ENCODE data around the gene EPB41L2. TPM values are rescaled to one million over a fixed set of nuclear protein-coding genes. Genes with fewer than 3 reads are reported as not detected.

Gene EPB41L2
- total RNA-seq, 1 experiment from 2014 or later, result 106 TPM

DNA sequence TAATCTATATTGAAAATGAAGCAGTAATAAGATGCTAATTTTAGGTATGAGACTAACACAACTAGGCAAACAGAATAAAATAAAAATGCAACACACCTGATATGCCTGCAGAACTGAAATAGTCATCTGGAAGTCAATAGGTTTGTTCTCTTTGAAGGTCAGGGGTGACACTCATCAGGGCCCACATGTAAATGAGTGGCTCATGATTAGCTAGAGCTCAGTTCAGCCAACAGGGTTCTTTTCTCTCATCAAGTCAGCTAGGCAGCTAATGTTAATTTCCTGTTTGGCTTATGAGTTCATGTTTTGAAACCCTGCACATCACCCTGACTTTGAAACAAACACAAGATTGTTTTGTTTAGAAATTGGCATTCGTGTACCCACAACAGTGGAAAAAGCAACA, 212.0 kb downstream of the EPB41L2 start:
- no peaks in the 10 kb centered on the region for H3K27me3 Mint-ChIP-seq (ENCODE audit: low read depth)
- peaks cover 34% of the 10 kb centered on the region for H3K4me1 Mint-ChIP-seq
- H3K36me3 Mint-ChIP-seq, result peaks cover 3% of the 10 kb centered on the region
- ATAC-seq, result no peak
- ChIA-PET POLR2A (no interaction called here), CTCF (interaction anchor here (0.9 to 4.0 kb wide), 2 partner anchors 21 to 777 kb away, joined by 4 to 14 read pairs; partner anchors contain the start of gene MED23)
- no peak for DNase-seq (ENCODE audit: low spot score)
- H3K9me3 Mint-ChIP-seq, result peaks cover 4% of the 10 kb centered on the region
- no peak overlapping the region for H3K4me3 Mint-ChIP-seq
- no peak overlapping the region for H3K27ac Mint-ChIP-seq
- no peak for TF ChIP-seq ZNF138 (CRISPR knock-in tag; conservative IDR thresholded peaks at IDR 0.05)
- TF ChIP-seq NFATC4 (CRISPR knock-in tag; IDR thresholded peaks at IDR 0.05), result no peak
- TF ChIP-seq, protein P1, sequence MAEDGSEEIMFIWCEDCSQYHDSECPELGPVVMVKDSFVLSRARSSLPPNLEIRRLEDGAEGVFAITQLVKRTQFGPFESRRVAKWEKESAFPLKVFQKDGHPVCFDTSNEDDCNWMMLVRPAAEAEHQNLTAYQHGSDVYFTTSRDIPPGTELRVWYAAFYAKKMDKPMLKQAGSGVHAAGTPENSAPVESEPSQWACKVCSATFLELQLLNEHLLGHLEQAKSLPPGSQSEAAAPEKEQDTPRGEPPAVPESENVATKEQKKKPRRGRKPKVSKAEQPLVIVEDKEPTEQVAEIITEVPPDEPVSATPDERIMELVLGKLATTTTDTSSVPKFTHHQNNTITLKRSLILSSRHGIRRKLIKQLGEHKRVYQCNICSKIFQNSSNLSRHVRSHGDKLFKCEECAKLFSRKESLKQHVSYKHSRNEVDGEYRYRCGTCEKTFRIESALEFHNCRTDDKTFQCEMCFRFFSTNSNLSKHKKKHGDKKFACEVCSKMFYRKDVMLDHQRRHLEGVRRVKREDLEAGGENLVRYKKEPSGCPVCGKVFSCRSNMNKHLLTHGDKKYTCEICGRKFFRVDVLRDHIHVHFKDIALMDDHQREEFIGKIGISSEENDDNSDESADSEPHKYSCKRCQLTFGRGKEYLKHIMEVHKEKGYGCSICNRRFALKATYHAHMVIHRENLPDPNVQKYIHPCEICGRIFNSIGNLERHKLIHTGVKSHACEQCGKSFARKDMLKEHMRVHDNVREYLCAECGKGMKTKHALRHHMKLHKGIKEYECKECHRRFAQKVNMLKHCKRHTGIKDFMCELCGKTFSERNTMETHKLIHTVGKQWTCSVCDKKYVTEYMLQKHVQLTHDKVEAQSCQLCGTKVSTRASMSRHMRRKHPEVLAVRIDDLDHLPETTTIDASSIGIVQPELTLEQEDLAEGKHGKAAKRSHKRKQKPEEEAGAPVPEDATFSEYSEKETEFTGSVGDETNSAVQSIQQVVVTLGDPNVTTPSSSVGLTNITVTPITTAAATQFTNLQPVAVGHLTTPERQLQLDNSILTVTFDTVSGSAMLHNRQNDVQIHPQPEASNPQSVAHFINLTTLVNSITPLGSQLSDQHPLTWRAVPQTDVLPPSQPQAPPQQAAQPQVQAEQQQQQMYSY (CRISPR knock-in tag; IDR thresholded peaks at IDR 0.05), result no peak
- no peak for TF ChIP-seq FOXK1 (CRISPR knock-in tag; IDR thresholded peaks at IDR 0.05)
- TF ChIP-seq NR1H2 (CRISPR knock-in tag; IDR thresholded peaks at IDR 0.05), result no peak
- TF ChIP-seq ZNF416 (CRISPR knock-in tag; IDR thresholded peaks at IDR 0.05), result no peak
- no peak for TF ChIP-seq RORB (CRISPR knock-in tag; IDR thresholded peaks at IDR 0.05)
- TF ChIP-seq, protein P2, sequence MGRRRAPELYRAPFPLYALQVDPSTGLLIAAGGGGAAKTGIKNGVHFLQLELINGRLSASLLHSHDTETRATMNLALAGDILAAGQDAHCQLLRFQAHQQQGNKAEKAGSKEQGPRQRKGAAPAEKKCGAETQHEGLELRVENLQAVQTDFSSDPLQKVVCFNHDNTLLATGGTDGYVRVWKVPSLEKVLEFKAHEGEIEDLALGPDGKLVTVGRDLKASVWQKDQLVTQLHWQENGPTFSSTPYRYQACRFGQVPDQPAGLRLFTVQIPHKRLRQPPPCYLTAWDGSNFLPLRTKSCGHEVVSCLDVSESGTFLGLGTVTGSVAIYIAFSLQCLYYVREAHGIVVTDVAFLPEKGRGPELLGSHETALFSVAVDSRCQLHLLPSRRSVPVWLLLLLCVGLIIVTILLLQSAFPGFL (CRISPR knock-in tag; IDR thresholded peaks at IDR 0.05; ENCODE audit: borderline replicate concordance), result no peak
- TF ChIP-seq IRF2 (CRISPR knock-in tag; IDR thresholded peaks at IDR 0.05; ENCODE audit: borderline replicate concordance, low read depth), result no peak
- no peak for TF ChIP-seq SMAD3 (CRISPR knock-in tag; IDR thresholded peaks at IDR 0.05; ENCODE audit: borderline replicate concordance)
- TF ChIP-seq ZNF263 (CRISPR knock-in tag; IDR thresholded peaks at IDR 0.05; ENCODE audit: low read depth), result no peak
- TF ChIP-seq ZNF396 (CRISPR knock-in tag; IDR thresholded peaks at IDR 0.05; ENCODE audit: borderline replicate concordance), result no peak
- no peak for TF ChIP-seq ELF4 (CRISPR knock-in tag; IDR thresholded peaks at IDR 0.05; ENCODE audit: low read depth)
- no peak for TF ChIP-seq HMGA2 (CRISPR knock-in tag; IDR thresholded peaks at IDR 0.05)
- no peak for TF ChIP-seq EMX1 (CRISPR knock-in tag; IDR thresholded peaks at IDR 0.05)

DNA sequence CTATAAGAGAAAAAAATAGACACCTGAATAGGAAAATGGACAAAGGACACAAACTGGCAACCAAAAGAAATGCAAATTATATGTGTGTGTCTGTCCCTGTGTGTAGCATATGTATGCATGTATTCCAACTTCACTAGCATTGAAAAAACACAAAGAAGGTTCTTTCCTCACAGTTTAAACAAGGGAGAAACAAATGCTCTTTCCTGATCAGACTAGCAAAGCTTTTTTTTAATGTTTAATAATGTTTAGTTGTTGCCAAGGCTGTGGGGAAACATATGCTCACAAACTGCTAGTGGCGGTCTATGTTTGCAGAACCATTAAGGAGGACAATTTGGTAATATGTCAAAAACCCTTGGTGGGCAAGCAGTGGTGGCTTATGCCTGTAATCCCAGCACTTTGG, 213.5 kb downstream of the EPB41L2 start:
- no peak overlapping the region for H3K27ac Mint-ChIP-seq
- peaks cover 34% of the 10 kb centered on the region for H3K4me1 Mint-ChIP-seq
- ChIA-PET CTCF (interaction anchor here (0.6 to 1.9 kb wide), 3 partner anchors 10 to 779 kb away, joined by 3 to 4 read pairs (median 4); partner anchors contain the start of gene MED23), POLR2A (no interaction called here)
- H3K4me3 Mint-ChIP-seq, result no peak overlapping the region
- H3K9me3 Mint-ChIP-seq, result no peaks in the 10 kb centered on the region
- H3K27me3 Mint-ChIP-seq (ENCODE audit: low read depth), result no peaks in the 10 kb centered on the region
- ATAC-seq (no peak), DNase-seq (ENCODE audit: low spot score) (no peak)
- no peaks in the 10 kb centered on the region for H3K36me3 Mint-ChIP-seq
- TF ChIP-seq, protein P3, sequence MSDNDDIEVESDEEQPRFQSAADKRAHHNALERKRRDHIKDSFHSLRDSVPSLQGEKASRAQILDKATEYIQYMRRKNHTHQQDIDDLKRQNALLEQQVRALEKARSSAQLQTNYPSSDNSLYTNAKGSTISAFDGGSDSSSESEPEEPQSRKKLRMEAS (CRISPR knock-in tag; IDR thresholded peaks at IDR 0.05), result no peak
- no peak for TF ChIP-seq GRHL2 (CRISPR knock-in tag; IDR thresholded peaks at IDR 0.05; ENCODE audit: insufficient replicate concordance, severe bottlenecking)
- TF ChIP-seq NFE2L1 (CRISPR knock-in tag; IDR thresholded peaks at IDR 0.05), result no peak
- TF ChIP-seq, protein P4, sequence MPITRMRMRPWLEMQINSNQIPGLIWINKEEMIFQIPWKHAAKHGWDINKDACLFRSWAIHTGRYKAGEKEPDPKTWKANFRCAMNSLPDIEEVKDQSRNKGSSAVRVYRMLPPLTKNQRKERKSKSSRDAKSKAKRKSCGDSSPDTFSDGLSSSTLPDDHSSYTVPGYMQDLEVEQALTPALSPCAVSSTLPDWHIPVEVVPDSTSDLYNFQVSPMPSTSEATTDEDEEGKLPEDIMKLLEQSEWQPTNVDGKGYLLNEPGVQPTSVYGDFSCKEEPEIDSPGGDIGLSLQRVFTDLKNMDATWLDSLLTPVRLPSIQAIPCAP (CRISPR knock-in tag; IDR thresholded peaks at IDR 0.05), result no peak
- no peak for TF ChIP-seq SOX15 (CRISPR knock-in tag; IDR thresholded peaks at IDR 0.05)
- no peak for TF ChIP-seq NR3C1 (CRISPR knock-in tag; conservative IDR thresholded peaks at IDR 0.05; ENCODE audit: low read depth)
- TF ChIP-seq, protein P5, sequence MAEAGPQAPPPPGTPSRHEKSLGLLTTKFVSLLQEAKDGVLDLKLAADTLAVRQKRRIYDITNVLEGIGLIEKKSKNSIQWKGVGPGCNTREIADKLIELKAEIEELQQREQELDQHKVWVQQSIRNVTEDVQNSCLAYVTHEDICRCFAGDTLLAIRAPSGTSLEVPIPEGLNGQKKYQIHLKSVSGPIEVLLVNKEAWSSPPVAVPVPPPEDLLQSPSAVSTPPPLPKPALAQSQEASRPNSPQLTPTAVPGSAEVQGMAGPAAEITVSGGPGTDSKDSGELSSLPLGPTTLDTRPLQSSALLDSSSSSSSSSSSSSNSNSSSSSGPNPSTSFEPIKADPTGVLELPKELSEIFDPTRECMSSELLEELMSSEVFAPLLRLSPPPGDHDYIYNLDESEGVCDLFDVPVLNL (CRISPR knock-in tag; IDR thresholded peaks at IDR 0.05; ENCODE audit: borderline replicate concordance, low read depth), result no peak
- TF ChIP-seq, protein P6, sequence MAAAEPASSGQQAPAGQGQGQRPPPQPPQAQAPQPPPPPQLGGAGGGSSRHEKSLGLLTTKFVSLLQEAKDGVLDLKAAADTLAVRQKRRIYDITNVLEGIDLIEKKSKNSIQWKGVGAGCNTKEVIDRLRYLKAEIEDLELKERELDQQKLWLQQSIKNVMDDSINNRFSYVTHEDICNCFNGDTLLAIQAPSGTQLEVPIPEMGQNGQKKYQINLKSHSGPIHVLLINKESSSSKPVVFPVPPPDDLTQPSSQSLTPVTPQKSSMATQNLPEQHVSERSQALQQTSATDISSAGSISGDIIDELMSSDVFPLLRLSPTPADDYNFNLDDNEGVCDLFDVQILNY (CRISPR knock-in tag; IDR thresholded peaks at IDR 0.05), result no peak
- no peak for TF ChIP-seq SMAD4 (CRISPR knock-in tag; IDR thresholded peaks at IDR 0.05)
- no peak for TF ChIP-seq CREB1 (CRISPR knock-in tag; IDR thresholded peaks at IDR 0.05)
- TF ChIP-seq ZNF232 (CRISPR knock-in tag; IDR thresholded peaks at IDR 0.05), result no peak
- TF ChIP-seq, protein P7, sequence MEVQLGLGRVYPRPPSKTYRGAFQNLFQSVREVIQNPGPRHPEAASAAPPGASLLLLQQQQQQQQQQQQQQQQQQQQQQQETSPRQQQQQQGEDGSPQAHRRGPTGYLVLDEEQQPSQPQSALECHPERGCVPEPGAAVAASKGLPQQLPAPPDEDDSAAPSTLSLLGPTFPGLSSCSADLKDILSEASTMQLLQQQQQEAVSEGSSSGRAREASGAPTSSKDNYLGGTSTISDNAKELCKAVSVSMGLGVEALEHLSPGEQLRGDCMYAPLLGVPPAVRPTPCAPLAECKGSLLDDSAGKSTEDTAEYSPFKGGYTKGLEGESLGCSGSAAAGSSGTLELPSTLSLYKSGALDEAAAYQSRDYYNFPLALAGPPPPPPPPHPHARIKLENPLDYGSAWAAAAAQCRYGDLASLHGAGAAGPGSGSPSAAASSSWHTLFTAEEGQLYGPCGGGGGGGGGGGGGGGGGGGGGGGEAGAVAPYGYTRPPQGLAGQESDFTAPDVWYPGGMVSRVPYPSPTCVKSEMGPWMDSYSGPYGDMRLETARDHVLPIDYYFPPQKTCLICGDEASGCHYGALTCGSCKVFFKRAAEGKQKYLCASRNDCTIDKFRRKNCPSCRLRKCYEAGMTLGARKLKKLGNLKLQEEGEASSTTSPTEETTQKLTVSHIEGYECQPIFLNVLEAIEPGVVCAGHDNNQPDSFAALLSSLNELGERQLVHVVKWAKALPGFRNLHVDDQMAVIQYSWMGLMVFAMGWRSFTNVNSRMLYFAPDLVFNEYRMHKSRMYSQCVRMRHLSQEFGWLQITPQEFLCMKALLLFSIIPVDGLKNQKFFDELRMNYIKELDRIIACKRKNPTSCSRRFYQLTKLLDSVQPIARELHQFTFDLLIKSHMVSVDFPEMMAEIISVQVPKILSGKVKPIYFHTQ (CRISPR knock-in tag; IDR thresholded peaks at IDR 0.05), result no peak
